Motor neuron (in vitro differentiated cells): ENCODE measurements around the gene PABPN1L. TPM values are rescaled to one million over a fixed set of nuclear protein-coding genes. Genes with fewer than 3 reads are reported as not detected.

Source experiments
- ATAC-seq, 8 experiments: fragments of 200-7000 bp; cut with Tn5 transposase; replicated peaks in 6 of 8; 2 replicates each; pipeline ENCODE4 v1.8.0; 2021; ENCODE audit warnings: mild to moderate bottlenecking in 8 of 8, moderate library complexity in 8 of 8
- H3K27ac ChIP-seq, 2 donors: fragments of 250-450 bp; sonication (Bioruptor Pico); 2 replicates each; pipeline ENCODE4 v1.9.0; 2021; ENCODE audit warnings: antibody characterized with exemption in 2 of 2, mild to moderate bottlenecking in 2 of 2, moderate library complexity in 1 of 2
- H3K4me1 ChIP-seq, 2 donors: fragments of 250-450 bp; sonication (Bioruptor Pico); replicated peaks in 1 of 2; 2 replicates each; pipeline ENCODE4 v1.6.1; 2021; ENCODE audit warnings: antibody characterized with exemption in 2 of 2, mild to moderate bottlenecking in 2 of 2, moderate library complexity in 1 of 2
- H3K4me3 ChIP-seq, 5 donors: fragments of 250-450 bp; sonication (Bioruptor Pico); 2 replicates each; pipeline ENCODE4 v1.9.0; 2021; ENCODE audit warnings: antibody characterized with exemption in 5 of 5, mild to moderate bottlenecking in 5 of 5, moderate library complexity in 4 of 5
- WGBS, 10 experiments: fragments of 450-650 bp; shearing (Covaris generic); methylation state at CpG; one replicate each; pipeline ENCODE4 v1.0.0; 2022; 5-methylcytosine and 5-hydroxymethylcytosine counted together
- in situ Hi-C, 9 experiments: fragments of 400-800 bp; cut with MboI; loops; one replicate each; pipeline ENCODE4 v1.15.0; 2021; ENCODE audit warnings: low sequenced_read_pairs in 9 of 9, low pct_unique_long_range_greater_than_20kb in 2 of 9; ENCODE audit not compliant: unreplicated experiment in 9 of 9
- total RNA-seq, 8 experiments: library from RNA; unstranded; fragments of 300-600 nt; gene quantifications; 2 replicates each; pipeline versions ENCODE4 v1.2.3 to v1.2.4, GENCODE V29; 2022

The PABPN1L gene
- total RNA-seq, 8 experiments from 2014 or later, result 0.14 to 0.80 (median 0.48) TPM; not detected in 4

- Histone ChIP-seq H3K4me3 (no peak overlapping the region), H3K27ac (no peak overlapping the region), H3K4me1 (peaks cover 0 to 6% of the 10 kb centered on the region in 2 donors)
- WGBS, 10 experiments, result 73 to 100% (median 100%) methylated on average over 1 to 6 of the region's 20 CpGs; no CpG with 5 or more reads in 5 of the 10 experiments
- ATAC-seq, result no peak
- in situ Hi-C loops, result no loop called here
Observed at GRCh38 chr16:88843256-88843655, 23.2 kb downstream of the PABPN1L start.

GRCh38 chr16:88842806-88843205 lies 23.7 kb downstream of the PABPN1L start:
- H3K4me1 ChIP-seq, result peaks cover 0 to 6% of the 10 kb centered on the region in 2 donors
- H3K4me3 ChIP-seq, result no peak overlapping the region
- H3K27ac ChIP-seq, result no peak overlapping the region
- in situ Hi-C loops, result no loop called here
- no peak for ATAC-seq
- 80 to 100% (median 95%) methylated on average over 1 to 6 of the region's 25 CpGs; no CpG with 5 or more reads in 4 of the 10 experiments for WGBS, 10 experiments

GRCh38 chr16:88842308-88842756 lies 24.1 kb downstream of the PABPN1L start:
- ATAC-seq, result no peak
- WGBS, 10 experiments, result 75 to 100% (median 92%) methylated on average over 1 to 8 of the region's 15 CpGs; no CpG with 5 or more reads in 5 of the 10 experiments
- in situ Hi-C loops, result no loop called here
- H3K4me3 ChIP-seq, result no peak overlapping the region
- H3K27ac ChIP-seq, result no peak overlapping the region
- H3K4me1 ChIP-seq, result peaks cover 0 to 6% of the 10 kb centered on the region in 2 donors

GRCh38 chr16:88841521-88842307 lies 24.7 kb downstream of the PABPN1L start:
- H3K4me1 ChIP-seq, result peaks cover 0 to 6% of the 10 kb centered on the region in 2 donors
- 89 to 95% (median 90%) methylated on average over 2 to 15 of the region's 40 CpGs; no CpG with 5 or more reads in 7 of the 10 experiments for WGBS, 10 experiments
- in situ Hi-C loops, result no loop called here
- no peak overlapping the region for H3K27ac ChIP-seq
- no peak overlapping the region for H3K4me3 ChIP-seq
- no peak for ATAC-seq

GRCh38 chr16:88840600-88841215 lies 25.8 kb downstream of the PABPN1L start:
- no peak overlapping the region for H3K27ac ChIP-seq
- WGBS, 10 experiments, result 76 to 100% (median 90%) methylated on average over 1 to 5 of the region's 30 CpGs; no CpG with 5 or more reads in 6 of the 10 experiments
- in situ Hi-C loops, result no loop called here
- ATAC-seq, result no peak
- peaks cover 0 to 6% of the 10 kb centered on the region in 2 donors for H3K4me1 ChIP-seq
- H3K4me3 ChIP-seq, result no peak overlapping the region

- WGBS, 10 experiments, result 90 to 100% (median 93%) methylated on average over 1 to 19 of the region's 24 CpGs; no CpG with 5 or more reads in 4 of the 10 experiments
- Histone ChIP-seq H3K4me1 (peaks cover 0 to 6% of the 10 kb centered on the region in 2 donors), H3K4me3 (no peak overlapping the region), H3K27ac (no peak overlapping the region)
- in situ Hi-C loops, result no loop called here
- no peak for ATAC-seq
Observed at GRCh38 chr16:88839745-88840599, 26.5 kb downstream of the PABPN1L start.

- 87 to 100% (median 98%) methylated on average over 2 to 6 of the region's 39 CpGs; no CpG with 5 or more reads in 6 of the 10 experiments for WGBS, 10 experiments
- Histone ChIP-seq H3K4me1 (no peaks in the 10 kb centered on the region), H3K27ac (no peak overlapping the region), H3K4me3 (no peak overlapping the region)
- in situ Hi-C loops, result no loop called here
- ATAC-seq, result no peak
Observed at GRCh38 chr16:88839026-88839529, 27.4 kb downstream of the PABPN1L start.

- in situ Hi-C loops, result no loop called here
- no peak for ATAC-seq
Observed at GRCh38 chr16:88838566-88838965, 27.9 kb downstream of the PABPN1L start.

GRCh38 chr16:88837806-88838205 lies 28.7 kb downstream of the PABPN1L start:
- Histone ChIP-seq H3K4me1 (no peaks in the 10 kb centered on the region), H3K4me3 (no peak overlapping the region), H3K27ac (no peak overlapping the region)
- in situ Hi-C loops, result no loop called here
- no peak for ATAC-seq
- WGBS, 10 experiments, result 80 to 100% (median 93%) methylated on average over 1 to 8 of the region's 20 CpGs; no CpG with 5 or more reads in 6 of the 10 experiments

More at GRCh38 chr16:88838566-88838965, 27.9 kb downstream of the PABPN1L start:
- Histone ChIP-seq H3K27ac (no peak overlapping the region), H3K4me3 (no peak overlapping the region), H3K4me1 (no peaks in the 10 kb centered on the region)
- 60 to 100% (median 80%) methylated on average over 1 to 2 of the region's 19 CpGs; no CpG with 5 or more reads in 5 of the 10 experiments for WGBS, 10 experiments

- H3K27ac ChIP-seq, result no peak overlapping the region
- 100% methylated on average over 1 of the region's 17 CpGs; no CpG with 5 or more reads in 9 of the 10 experiments for WGBS, 10 experiments
- in situ Hi-C loops, result no loop called here
Observed at GRCh38 chr16:88836791-88837190, 29.7 kb downstream of the PABPN1L start.

GRCh38 chr16:88835818-88836217 lies 30.6 kb downstream of the PABPN1L start:
- WGBS, 10 experiments, result no CpG with 5 or more reads among the region's 33 CpGs
- Histone ChIP-seq H3K27ac (no peak overlapping the region), H3K4me3 (no peak overlapping the region), H3K4me1 (no peaks in the 10 kb centered on the region)
- in situ Hi-C loops, result no loop called here
- ATAC-seq, result no peak

More at GRCh38 chr16:88836791-88837190, 29.7 kb downstream of the PABPN1L start:
- Histone ChIP-seq H3K4me1 (no peaks in the 10 kb centered on the region), H3K4me3 (no peak overlapping the region)
- no peak for ATAC-seq

- no peak overlapping the region for H3K4me3 ChIP-seq
- 80% methylated on average over 1 of the region's 11 CpGs; no CpG with 5 or more reads in 8 of the 10 experiments for WGBS, 10 experiments
- no peak overlapping the region for H3K27ac ChIP-seq
- ATAC-seq, result peak in 2 of 8 experiments; percentile 46 to 47
- in situ Hi-C loops, result no loop called here
- no peaks in the 10 kb centered on the region for H3K4me1 ChIP-seq
Observed at GRCh38 chr16:88835383-88835782, 31.1 kb downstream of the PABPN1L start.
